ENCODE results near the gene CIB4.

The CIB4 gene

GRCh38 chr2:26614216-26615138, 26.7 kb downstream of the CIB4 start:
- TF ChIP-seq TEAD4 (IDR thresholded peaks at IDR 0.05) = no peak
- no peak for TF ChIP-seq TCF12 (IDR thresholded peaks at IDR 0.05; ENCODE audit: low read depth)
- no peak for TF ChIP-seq CREB1 (IDR thresholded peaks at IDR 0.05; ENCODE audit: low read depth)
- TF ChIP-seq TAF1 (IDR thresholded peaks at IDR 0.05; ENCODE audit: low read depth) = no peak
- TF ChIP-seq YY1 (IDR thresholded peaks at IDR 0.05; ENCODE audit: low read depth) = no peak
- TF ChIP-seq REST (IDR thresholded peaks at IDR 0.05; ENCODE audit: low read depth) = no peak
- no peak for TF ChIP-seq EGR1 (IDR thresholded peaks at IDR 0.05)
- TF ChIP-seq USF1 (IDR thresholded peaks at IDR 0.05) = no peak
- no peak for TF ChIP-seq RAD21 (IDR thresholded peaks at IDR 0.05; ENCODE audit: low read depth)
- no peak for TF ChIP-seq MAX (IDR thresholded peaks at IDR 0.05)
- no peak for TF ChIP-seq EP300 (IDR thresholded peaks at IDR 0.05; ENCODE audit: borderline replicate concordance)
- TF ChIP-seq CEBPB (IDR thresholded peaks at IDR 0.05) = no peak
- TF ChIP-seq NFIC (IDR thresholded peaks at IDR 0.05) = no peak

- TF ChIP-seq TAF1 (IDR thresholded peaks at IDR 0.05; ENCODE audit: low read depth) (no peak), EP300 (IDR thresholded peaks at IDR 0.05; ENCODE audit: borderline replicate concordance) (no peak), YY1 (IDR thresholded peaks at IDR 0.05; ENCODE audit: low read depth) (no peak), REST (IDR thresholded peaks at IDR 0.05; ENCODE audit: low read depth) (no peak), FOXM1 (IDR thresholded peaks at IDR 0.05; ENCODE audit: borderline replicate concordance, low read depth) (no peak), USF1 (IDR thresholded peaks at IDR 0.05) (no peak), CEBPB (IDR thresholded peaks at IDR 0.05) (no peak), EGR1 (IDR thresholded peaks at IDR 0.05) (no peak)
Observed at GRCh38 chr2:26613241-26614215, 27.6 kb downstream of the CIB4 start.

- TF ChIP-seq ZBTB7A (IDR thresholded peaks at IDR 0.05; ENCODE audit: low read depth) (no peak), TCF12 (IDR thresholded peaks at IDR 0.05; ENCODE audit: low read depth) (no peak), RAD21 (IDR thresholded peaks at IDR 0.05; ENCODE audit: low read depth) (no peak), EGR1 (IDR thresholded peaks at IDR 0.05) (no peak), CEBPB (IDR thresholded peaks at IDR 0.05) (no peak), EP300 (IDR thresholded peaks at IDR 0.05; ENCODE audit: borderline replicate concordance) (no peak), TEAD4 (IDR thresholded peaks at IDR 0.05) (no peak), MAX (IDR thresholded peaks at IDR 0.05) (no peak), FOXM1 (IDR thresholded peaks at IDR 0.05; ENCODE audit: borderline replicate concordance, low read depth) (no peak), CREB1 (IDR thresholded peaks at IDR 0.05; ENCODE audit: low read depth) (no peak), USF1 (IDR thresholded peaks at IDR 0.05) (no peak), REST (IDR thresholded peaks at IDR 0.05; ENCODE audit: low read depth) (no peak), NFIC (IDR thresholded peaks at IDR 0.05) (no peak), TAF1 (IDR thresholded peaks at IDR 0.05; ENCODE audit: low read depth) (no peak)
Observed at GRCh38 chr2:26612522-26613240, 28.5 kb downstream of the CIB4 start.
